A549 (cell line): ENCODE measurements around the gene DBNDD1.

Experiments used
- EP300 ChIP-seq, 2 experiments: fragments of >200 bp; sonication (Bioruptor Twin); formaldehyde crosslinking; IDR thresholded peaks; 2 replicates in 1 of 2; 3 replicates in 1 of 2; pipeline ENCODE4 v1.6.1; 2016 to 2017
- PBX3 ChIP-seq: IDR thresholded peaks from 2 replicates; pipeline ENCODE4 v1.6.1; 2012
- TF ChIP-seq, protein P1 (sequence below): fragments of >200 bp; sonication (Bioruptor Twin); formaldehyde crosslinking; IDR thresholded peaks from 3 replicates; pipeline ENCODE4 v1.5.1; 2016

- TF ChIP-seq, protein P1, sequence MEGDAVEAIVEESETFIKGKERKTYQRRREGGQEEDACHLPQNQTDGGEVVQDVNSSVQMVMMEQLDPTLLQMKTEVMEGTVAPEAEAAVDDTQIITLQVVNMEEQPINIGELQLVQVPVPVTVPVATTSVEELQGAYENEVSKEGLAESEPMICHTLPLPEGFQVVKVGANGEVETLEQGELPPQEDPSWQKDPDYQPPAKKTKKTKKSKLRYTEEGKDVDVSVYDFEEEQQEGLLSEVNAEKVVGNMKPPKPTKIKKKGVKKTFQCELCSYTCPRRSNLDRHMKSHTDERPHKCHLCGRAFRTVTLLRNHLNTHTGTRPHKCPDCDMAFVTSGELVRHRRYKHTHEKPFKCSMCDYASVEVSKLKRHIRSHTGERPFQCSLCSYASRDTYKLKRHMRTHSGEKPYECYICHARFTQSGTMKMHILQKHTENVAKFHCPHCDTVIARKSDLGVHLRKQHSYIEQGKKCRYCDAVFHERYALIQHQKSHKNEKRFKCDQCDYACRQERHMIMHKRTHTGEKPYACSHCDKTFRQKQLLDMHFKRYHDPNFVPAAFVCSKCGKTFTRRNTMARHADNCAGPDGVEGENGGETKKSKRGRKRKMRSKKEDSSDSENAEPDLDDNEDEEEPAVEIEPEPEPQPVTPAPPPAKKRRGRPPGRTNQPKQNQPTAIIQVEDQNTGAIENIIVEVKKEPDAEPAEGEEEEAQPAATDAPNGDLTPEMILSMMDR = no peak
- TF ChIP-seq PBX3 = no peak
- TF ChIP-seq EP300 (IDR thresholded peaks at IDR 0.05) = no peak
These were observed 28.6 kb upstream of the DBNDD1 start for GRCh38 chr16:90047714-90048346.
